G401 (cell line): ENCODE measurements around the gene SCGB1C1. TPM values are rescaled to one million over a fixed set of nuclear protein-coding genes. Genes with fewer than 3 reads are reported as not detected.
"Not testable (repeated sequence)": the region's sequence is repeated elsewhere in the genome, so short reads cannot be mapped to it uniquely, and the experiment has no call there.

Source experiments
- DNase-seq: peaks from one replicate; pipeline ENCODE4 v3.0.0-alpha.2; 2015; ENCODE audit warnings: low spot score
- in situ Hi-C: cut with HindIII; loops from 2 replicates; pipeline ENCODE4 v1.10.0; 2016; ENCODE audit warnings: low sequenced_read_pairs, mixed read lengths
- total RNA-seq: library from RNA; depleted of rRNA; stranded (reverse); fragments of >200 nt; shearing (Covaris generic); gene quantifications from 2 replicates; pipeline ENCODE4 v1.2.3, GENCODE V29; 2014; rRNA removed

SCGB1C1 gene
- total RNA-seq, 1 experiment from 2014 or later: not detected

- peak; percentile 89 for DNase-seq
- in situ Hi-C loops: no loop called here
Observed at GRCh38 chr11:235997-236773, 43.3 kb downstream of the SCGB1C1 start, which contains the start of gene SIRT3. Gene SIRT3, minus strand, starts transcription at chr11:236342. Its CDS starts 14 bp downstream, at chr11:236328.

GRCh38 chr11:236774-237767 lies 44.2 kb downstream of the SCGB1C1 start, which contains the start of gene PSMD13:
Gene PSMD13, plus strand, starts transcription at chr11:236976. Its CDS starts 74 bp downstream, at chr11:237050.
- DNase-seq: peak; percentile 81
- in situ Hi-C loops: no loop called here

GRCh38 chr11:238346-238745 lies 45.5 kb downstream of the SCGB1C1 start:
- DNase-seq, in situ Hi-C loops: not testable (repeated sequence)

GRCh38 chr11:240315-240714 lies 47.4 kb downstream of the SCGB1C1 start:
- in situ Hi-C loops: no loop called here
- DNase-seq: no peak

- in situ Hi-C loops: no loop called here
- DNase-seq: no peak
Observed at GRCh38 chr11:241634-242033, 48.8 kb downstream of the SCGB1C1 start.

Other genes with a start within 250 kb of the SCGB1C1 start
- gene BET1L, start 14.3 kb downstream of the SCGB1C1 start, total RNA-seq: 18.3 and 29.3 TPM in 2 replicates
- gene RIC8A, start 14.6 kb downstream of the SCGB1C1 start, total RNA-seq: 98.9 and 101 TPM in 2 replicates
- 19.3 and 22.5 TPM in 2 replicates for gene SIRT3, start 43.3 kb downstream of the SCGB1C1 start, total RNA-seq
- 175 and 208 TPM in 2 replicates for gene PSMD13, start 43.9 kb downstream of the SCGB1C1 start, total RNA-seq
- not detected in 2 replicates for gene NLRP6, start 85.3 kb downstream of the SCGB1C1 start, total RNA-seq
- gene PGGHG, start 96.0 kb downstream of the SCGB1C1 start, total RNA-seq: 18.8 and 20.4 TPM in 2 replicates
- not detected in 2 replicates for gene IFITM5, start 106.4 kb downstream of the SCGB1C1 start, total RNA-seq
- gene IFITM2, start 114.7 kb downstream of the SCGB1C1 start, total RNA-seq: 7.8 and 31.3 TPM in 2 replicates
- gene IFITM1, start 121.0 kb downstream of the SCGB1C1 start, total RNA-seq: 76.4 and 108 TPM in 2 replicates
- gene IFITM3, start 127.8 kb downstream of the SCGB1C1 start, total RNA-seq: 36.2 and 45.8 TPM in 2 replicates
- gene B4GALNT4, start 176.4 kb downstream of the SCGB1C1 start, total RNA-seq: 27.4 and 32.1 TPM in 2 replicates
- 1.1 and 7.9 TPM in 2 replicates for gene PKP3, start 201.1 kb downstream of the SCGB1C1 start, total RNA-seq
- 20.6 and 31.9 TPM in 2 replicates for gene SIGIRR, start 221.9 kb downstream of the SCGB1C1 start, total RNA-seq
- gene ANO9, start 248.9 kb downstream of the SCGB1C1 start, total RNA-seq: 0.31 and 0.98 TPM in 2 replicates